Hematopoietic multipotent progenitor cell (in vitro differentiated cells): ENCODE data around the gene JPH4. TPM values are rescaled to one million over a fixed set of nuclear protein-coding genes. Genes with fewer than 3 reads are reported as not detected.

ENCODE experiments used
- DNase-seq, 3 donors: peaks; one replicate each; pipeline ENCODE4 v3.0.0-alpha.2; 2011 to 2015; ENCODE audit warnings: low read depth in 2 of 3, low spot score in 2 of 3
- total RNA-seq: library from RNA; depleted of rRNA; stranded (reverse); fragments of >200 nt; gene quantifications from one replicate; pipeline ENCODE4 v1.2.3, GENCODE V29; 2012

Gene JPH4
- total RNA-seq, 1 donor = 0.27 TPM

DNA sequence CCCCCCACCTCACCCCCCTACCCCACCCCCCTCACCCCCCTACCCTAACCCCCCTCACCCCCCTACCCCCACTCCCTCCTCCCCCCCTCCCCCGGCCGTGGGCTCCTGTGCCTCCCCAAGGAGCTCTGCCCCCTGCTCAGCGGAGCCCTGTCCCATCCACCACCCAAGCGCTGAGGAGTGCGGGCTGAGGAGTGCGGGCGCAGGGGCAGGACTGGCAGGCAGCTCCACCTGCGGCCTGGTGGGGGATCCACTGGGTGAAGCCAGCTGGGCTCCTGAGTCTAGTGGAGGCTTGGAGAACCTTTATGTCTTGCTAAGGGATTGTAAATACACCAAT, 2.3 kb upstream of the JPH4 start:
- no peak for DNase-seq

DNA sequence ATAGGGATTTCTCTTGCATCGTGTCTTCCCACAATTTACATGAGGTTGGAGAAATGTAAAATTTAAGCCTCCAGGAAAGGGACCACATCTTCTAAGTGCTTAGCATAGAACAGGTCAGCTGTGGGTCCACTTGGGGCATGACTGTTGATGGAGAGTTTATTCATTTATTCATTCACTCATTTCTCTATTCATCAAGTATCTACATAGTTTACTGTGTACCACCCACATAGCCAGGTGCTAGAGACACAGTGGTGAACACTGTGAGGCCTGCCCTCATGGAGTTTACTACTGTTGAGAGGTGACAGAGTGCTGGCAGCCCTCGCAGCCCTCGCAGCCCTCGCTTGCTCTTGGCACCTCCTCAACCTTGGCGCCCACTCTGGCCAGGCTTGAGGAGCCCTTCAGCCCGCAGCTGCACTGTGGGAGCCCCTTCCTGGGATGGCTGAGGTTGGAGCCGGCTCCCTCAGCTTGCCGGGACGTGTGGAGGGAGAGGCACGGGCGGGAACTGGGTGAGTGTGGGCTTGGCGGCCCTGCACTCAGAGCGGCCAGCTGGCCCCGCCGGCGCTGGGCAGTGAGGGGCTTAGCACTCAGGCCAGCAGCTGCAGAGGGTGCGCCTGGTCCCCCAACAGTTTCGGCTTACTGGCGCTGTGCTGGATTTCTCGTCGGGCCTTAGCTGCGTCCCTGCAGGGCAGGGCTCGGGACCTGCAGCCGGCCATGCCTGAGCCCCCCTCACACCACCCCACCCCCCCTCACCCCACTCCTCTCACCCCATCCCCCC, 1.7 kb upstream of the JPH4 start:
- no peak for DNase-seq

DNA sequence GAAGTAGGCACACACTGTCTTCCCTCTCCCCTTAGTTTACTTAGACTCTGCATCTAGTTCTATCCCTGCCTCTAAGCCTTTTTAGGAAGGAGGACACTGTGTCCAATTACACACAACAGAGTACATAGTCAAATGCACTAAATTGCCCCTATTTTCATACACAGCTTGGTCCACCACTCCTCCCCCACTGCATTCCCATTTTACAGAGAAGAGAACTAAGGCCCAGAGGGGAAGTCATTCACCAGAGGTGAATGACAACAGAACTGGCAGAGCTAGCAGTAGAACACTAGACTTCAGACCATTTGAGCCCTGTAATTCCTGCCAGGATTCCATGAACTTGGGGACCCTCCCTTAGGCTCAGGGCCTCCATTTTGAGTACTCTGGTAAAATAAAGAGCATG, 1.1 kb upstream of the JPH4 start:
- DNase-seq = no peak

DNA sequence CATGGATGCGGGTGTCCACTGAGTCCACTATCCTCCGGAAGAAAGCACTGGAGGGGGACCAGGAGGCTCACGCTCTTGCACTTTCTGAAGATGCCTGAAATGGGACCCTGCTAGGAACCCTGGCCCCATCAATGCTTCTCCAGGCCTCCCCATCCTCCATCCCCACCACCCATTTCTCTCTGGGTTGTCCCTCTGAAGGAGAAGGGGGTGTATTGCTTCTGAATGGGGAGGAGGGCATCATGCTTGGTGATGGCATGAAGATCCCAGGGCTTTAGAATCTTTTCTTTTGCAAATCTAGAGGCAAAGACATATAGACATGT, 681 bp upstream of the JPH4 start:
- DNase-seq = no peak

DNA sequence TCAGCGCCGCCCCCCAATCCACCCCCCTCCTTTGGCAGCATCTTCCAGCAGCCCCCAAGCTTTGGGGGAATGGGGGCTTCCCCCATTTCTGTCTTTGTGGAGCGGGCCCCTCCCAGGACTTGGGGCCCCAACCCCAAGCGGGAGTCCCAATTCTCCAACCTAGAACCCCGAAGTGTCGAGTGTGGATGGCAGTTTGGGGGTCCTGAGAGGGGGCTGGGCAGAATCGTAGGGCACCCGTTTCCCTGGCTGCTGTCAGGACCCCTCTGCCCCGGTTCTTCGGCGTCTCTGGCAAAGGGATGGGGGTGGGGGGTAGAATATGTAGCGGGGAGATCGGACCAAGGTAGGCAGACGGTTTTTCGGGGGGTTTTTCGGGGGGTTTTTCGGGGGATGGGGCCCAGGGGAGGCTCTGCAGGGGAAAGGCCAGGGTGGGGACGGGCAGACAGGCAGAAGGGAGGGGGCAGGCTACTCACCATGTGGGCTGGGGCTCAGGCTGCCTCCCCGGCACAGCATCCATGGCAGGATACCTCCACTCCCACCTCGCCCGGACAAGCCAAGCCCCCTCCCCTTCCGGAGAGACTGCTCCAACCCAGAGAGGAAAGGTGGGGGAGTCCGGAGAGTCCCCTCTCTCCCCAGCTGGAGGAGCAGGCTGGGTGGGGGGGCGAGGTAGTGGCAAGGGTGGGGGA, 739 bp downstream of the JPH4 start:
- no peak for DNase-seq

DNA sequence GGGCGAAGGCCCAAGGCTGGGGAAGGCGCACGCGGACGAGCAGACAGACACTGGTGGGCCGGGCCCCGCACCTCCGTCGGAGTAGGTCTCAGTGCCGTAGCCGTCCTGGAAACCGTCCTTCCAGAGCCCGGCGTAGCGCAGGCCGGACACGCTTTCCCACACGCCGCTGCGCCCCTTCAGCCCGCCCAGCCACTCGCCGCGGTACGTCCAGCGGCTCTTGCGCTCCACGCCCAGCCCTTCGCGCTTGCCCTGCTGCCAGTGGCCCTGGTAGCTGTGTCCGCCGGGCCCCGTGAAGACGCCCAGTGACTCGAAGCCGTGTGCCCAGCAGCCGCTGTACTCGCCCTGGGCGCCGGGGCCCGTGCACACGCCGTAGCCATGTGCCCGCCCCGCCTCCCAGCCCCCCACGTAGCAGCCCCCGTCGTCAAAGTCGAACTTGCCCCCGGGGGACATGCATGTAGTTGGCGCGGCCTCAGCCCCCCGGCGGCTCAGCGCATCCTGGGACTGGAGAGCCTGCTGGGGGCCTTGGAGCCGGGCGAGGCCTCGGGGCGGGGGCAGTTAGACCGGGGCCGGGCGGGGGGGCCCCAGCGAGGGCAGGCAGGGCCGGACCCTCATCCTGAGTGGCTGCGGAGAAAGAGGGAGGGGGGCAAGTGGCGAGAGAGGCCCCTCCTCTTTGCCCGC, 1.4 kb downstream of the JPH4 start:
- DNase-seq = no peak

DNA sequence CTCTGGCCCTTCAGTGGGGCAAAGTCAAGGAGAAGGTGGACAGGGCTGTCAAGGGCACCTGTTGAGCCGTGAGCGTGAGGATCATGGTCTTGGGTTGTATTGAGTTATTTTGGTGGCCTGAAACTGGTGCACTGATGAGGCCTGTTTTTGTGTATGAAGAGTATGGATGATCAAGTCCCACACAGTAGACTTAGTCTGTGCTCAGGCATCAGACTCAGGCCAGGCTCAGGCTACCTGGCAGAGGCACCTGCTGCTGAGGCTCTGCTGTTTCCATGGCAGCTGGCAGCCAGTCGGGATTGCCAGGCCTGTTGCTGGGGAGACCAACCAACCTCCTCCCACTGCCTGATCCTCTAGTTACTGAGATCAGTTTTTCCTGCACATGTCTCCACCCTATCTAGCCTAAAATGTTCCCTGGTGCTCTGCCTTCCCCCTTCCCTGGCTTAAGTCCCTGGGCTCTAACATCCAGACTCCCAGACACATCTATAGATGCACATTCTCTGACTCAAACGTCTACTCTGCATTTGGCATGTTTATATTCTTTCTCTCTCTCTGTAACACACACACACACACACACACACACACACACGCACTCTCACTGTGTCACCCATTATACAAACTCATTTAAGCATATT, 5.1 kb downstream of the JPH4 start:
- no peak for DNase-seq

DNA sequence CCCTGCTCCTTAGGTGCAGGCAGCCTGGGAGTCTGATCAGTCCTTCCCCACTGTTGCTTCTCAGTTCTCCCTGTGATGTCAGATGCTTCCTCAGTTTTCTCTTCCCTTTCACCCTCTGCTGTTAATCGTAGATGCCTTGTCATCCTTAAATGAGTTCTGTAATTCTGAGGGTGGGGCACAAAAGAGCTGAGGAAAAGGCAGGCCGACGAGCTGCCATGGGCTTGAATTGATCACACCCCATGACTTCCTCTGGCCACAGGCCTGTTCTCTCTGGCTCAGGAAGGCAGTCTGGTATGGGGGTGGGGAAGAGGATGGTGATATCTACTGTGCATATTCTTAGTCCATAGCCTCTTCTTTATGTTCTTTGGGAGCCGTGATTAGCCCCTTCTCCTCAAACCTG, 5.8 kb downstream of the JPH4 start:
- peak in 2 of 3 donors; percentile 54 to 64 for DNase-seq

DNA sequence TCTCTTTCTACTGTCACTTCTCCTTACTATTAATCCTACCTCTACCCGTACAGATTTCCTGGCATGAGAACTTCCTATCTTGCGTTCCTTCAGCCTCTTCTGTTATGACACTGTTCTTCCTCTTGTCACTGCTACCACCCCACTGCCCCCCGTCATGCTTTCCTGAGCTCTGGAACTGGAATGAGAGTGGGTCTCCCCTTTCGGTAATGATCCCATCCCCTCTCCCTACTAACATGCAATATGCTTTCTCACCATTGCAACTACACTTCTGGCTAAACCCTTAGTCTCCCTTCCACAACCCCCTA, 6.1 kb downstream of the JPH4 start:
- DNase-seq = no peak

DNA sequence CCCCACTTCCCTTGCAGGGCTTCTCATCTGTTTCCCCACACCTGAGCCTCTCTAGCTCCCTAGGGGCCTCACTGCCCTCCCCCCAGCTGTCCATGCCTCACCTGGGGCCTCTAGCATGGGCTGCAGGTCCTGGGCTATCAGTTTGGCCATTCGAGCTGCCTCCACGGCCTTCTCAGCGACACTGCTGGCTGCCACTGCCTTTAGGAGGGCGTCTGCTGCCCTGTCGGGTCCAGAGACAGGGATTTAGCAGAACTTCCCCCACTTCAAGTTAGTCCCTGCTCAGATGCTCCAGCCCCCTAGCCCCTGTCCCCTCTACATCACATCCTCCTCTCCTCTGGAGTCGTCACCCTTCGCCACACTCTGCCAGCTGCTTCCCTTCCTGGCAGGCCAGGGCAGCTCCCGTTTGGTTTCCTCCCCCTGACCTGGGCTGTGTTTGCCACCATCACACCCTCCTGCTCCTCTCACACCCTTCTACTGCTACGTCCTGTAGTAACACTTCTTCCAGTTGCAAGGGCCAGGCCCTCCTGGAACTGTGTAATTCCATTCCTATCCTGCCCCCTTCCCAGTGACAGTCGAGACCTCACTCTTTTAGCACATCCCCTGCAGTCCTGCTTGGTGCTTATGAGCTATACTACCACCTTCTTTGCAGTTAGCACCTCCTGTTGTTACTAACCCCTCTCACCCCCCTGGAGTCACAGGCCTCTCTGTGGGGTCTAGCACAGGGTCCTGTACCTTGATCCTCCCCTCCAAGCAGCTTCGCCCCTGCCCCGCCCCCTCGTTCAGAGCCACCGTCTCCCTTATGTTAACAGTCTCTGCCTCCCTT, 6.7 kb downstream of the JPH4 start:
- DNase-seq = peak in 1 of 3 donors; percentile 66

DNA sequence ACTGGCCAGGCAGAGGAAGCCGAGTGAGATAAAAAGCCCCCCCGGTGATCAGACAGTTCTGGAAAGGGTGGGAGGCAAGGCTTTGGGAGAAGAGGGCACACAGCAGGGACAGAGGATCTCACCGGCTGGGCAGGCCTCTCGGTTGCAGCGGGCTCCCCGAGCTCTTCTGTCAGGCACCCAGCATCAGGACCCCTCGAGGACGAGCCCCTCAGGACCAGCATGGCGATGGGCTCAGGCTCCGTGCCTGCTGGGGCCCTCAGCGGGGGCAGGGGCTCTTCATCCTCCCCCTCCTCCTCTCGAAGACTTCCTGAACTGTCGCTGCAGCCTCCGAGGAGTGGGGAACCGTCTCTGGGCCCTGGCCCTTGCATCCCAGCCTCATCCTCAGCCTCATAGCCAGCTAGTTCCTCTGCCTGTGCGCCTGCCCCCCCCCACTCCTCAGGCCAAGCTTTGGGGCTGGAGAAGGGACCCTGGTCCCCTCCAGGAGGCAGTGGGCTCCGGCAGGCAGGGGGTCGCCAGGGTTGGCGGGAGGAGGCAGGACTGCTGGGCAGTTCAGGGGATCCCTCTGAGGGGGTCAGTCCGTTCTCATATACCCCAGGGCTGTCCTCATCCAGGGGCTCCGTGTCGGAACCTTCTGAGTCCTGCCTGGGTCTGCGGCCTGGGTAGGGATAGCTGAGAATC, 7.6 kb downstream of the JPH4 start:
- DNase-seq = no peak

DNA sequence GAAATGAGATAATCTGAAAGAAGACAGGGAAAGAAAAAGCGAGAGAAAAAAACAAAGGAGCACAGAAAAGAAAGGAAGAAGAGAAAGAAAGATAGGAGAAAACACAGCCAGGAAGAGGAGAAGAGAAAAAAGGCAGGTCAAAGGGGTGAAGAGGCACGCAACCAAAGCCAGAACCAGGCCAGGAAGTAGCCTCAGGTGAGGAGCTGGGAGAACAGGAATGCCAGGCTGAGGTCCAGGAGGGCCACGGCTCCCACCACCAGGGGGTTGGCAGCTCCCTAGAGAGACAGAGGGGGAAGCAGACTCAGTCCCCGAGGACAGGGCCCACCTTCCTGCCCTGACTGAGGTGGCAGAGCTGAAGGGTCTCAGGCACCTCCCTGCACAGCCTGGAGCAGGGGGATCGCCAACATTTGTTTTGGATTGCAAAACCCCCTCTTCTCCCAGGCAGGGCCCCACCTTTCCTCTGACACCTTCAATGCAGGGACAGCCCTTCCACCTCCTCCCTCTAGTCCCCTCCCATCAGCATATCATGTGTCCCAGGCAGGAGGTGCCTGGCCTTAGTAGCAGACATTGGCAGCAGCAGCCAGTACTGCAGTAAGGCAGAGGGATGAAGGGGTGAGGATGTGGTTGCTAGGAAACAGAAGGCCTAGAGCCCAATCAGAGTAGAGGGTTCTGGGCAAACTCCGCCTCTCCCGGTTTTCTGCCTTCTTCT, 9.0 kb downstream of the JPH4 start:
- no peak for DNase-seq

DNA sequence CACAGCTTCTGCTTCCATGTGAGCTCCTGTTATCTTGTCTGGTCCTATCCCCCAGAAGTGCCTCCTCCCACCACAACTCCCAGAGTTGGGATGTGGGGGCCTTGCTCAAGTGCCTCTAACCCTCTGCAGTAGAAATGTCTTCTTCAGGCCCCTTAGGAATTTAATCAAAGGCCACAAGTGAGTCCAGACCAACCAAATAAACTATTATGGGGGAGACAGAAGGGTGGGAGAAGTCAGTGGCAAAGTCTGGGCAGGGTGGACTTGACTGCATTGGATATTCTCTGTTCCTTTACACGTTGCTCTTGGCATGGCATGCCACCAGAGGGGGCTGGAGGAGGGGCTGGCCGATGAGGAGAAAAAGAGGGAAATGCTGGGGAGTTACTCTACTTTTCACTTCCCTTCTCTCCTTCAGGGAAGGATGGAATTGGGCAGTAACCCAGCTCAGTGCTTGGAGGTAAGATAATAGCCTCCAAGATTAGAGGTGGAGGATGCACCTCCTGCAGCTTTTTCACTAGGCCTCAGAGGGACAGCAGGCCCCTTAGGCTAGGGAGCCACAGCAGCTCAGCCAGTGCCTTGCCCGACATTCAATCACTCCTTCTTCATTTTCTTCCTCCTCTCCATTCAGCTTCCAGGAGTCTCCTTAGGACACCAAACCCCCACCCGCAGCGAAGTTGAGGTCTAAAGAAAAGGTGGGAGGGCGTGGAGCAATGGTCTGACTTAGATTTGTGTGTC, 9.8 kb downstream of the JPH4 start:
- peak in 1 of 3 donors; percentile 57 for DNase-seq

DNA sequence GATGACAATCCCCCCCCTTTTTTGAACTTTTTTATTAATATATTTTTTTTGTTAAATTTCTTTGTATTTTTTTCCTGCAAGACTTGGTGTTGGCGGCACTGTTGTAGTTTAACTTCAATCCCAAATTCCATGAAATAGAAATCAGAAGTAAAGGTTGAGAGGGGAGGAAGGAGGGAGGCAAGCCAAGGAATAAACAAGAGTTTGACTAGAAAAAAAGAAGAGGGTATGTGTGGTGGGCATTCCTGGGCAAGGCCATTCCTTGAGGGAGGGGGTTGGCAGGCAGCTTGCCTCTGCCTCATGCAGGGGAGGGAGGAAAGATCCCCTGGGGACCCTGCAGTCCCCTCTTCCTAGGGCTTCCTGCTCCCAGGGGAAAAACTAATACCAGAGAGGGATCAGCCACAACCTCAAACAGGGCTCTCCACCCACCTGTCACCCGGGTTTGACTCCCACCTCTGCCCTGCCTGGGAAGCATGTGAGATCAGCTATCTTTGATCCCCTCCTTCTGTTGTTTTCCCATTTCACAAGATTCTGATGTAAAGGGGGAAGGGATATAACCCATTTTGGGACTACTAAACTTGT, 10.5 kb downstream of the JPH4 start:
- no peak for DNase-seq

DNA sequence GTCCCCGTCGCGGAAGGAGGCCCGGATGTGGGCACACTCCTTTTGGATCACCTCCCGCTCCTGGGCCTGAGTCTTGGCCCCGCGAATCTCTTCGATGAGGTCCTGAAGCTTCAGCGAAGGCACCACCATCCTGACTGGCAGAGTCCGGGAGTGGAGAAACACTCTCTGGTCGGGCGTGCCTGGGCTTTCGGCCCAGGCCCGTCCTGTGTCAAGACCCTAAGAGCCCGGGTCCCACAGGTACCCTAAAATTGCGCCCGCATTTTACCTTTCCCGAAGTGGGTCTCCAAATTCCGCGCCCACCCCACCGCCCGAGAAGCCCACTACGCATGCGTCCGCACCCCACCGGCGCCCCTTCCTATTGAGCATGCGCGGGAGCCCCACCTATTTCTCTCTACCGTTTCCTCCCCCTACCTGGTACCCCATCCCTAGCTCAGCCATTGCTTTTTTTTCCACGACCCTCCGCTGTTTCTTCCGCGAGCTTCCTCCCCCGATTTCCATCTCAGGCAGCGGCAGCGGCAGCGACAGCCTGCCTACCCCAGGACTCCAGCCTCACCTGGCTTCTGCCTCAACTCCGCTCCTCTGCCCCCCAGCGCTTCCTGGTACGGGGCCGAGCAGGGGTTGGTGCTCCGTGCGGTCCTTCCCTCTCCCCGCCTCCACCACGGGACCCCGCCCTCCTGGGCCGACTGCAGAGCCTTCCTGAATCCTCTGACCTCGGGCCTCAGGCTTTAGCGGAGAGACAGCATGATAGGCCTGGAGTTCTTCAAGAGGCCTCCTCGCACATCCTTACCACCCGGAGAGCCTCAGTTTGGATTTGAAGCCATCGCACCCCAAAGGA, 11.2 kb downstream of the JPH4 start, which contains the start of gene AP1G2:
AP1G2 (minus strand) TSS at position 606 of the 835 bp plus-strand sequence; CDS start at position 129, 477 bp downstream.
- peak; percentile 68 to 85 (median 84) for DNase-seq

DNA sequence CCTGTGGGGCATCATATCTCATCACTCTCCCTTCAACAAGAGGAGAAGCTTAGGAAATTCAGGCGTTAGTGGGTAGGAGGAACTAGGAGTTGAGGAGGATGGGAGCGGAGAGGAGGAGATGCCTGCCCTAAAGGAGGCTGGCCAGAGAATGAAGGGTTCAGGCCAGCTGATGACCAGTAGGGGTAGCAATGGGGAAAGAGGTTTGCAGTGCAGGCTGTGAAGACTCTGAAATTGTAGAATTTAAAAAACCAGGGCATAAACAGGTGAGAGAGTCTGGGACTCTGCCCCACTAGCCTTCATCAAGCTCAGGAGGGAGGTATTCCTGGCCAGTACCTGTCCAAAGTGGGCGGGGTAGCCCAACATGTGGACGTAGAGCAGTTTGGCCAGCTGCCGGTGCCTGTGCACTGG, 11.8 kb downstream of the JPH4 start:
- DNase-seq = no peak

DNA sequence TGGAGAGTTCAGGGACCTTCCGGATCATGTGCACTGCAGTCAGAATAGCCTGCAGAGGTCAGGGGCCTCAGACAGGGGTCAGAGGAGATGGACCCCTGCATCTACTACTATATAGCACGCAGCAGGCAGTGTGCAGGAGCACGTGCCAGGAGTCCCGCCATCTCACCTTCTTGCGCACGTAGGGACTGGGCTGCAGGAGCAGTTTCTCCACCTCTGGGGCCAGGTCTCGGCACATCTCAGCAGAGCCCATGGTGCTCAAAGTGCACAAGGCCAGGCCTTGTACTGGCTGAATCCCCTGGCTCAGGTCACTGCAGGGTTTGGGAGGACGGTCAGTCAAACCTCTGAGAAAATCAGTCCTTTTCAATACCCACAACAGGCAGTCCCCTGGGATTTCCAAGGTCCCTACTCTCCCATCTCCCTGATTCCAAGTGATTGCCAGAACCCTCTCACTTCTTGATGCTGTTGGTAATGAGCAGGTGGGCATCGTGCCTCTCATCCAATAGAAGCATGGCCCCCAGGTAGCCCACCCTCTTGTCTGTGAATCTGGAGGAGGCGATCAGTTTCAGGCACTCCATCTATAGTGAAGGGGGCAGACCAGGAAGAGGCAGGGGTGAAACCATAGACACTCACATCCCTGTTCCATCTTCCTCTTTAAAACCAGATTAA, 12.3 kb downstream of the JPH4 start:
- no peak for DNase-seq
